Activated CD8-positive, alpha-beta memory T cell treated with anti-CD3 and anti-CD28 coated beads for 48 hours (primary cell): ENCODE results near the gene MTG2.

Experiments used
- DNase-seq, 3 experiments: peaks; one replicate each; pipeline ENCODE4 v3.0.0-alpha.2; 2020; ENCODE audit warnings: low read depth in 2 of 3, low spot score in 2 of 3

The MTG2 gene

DNA sequence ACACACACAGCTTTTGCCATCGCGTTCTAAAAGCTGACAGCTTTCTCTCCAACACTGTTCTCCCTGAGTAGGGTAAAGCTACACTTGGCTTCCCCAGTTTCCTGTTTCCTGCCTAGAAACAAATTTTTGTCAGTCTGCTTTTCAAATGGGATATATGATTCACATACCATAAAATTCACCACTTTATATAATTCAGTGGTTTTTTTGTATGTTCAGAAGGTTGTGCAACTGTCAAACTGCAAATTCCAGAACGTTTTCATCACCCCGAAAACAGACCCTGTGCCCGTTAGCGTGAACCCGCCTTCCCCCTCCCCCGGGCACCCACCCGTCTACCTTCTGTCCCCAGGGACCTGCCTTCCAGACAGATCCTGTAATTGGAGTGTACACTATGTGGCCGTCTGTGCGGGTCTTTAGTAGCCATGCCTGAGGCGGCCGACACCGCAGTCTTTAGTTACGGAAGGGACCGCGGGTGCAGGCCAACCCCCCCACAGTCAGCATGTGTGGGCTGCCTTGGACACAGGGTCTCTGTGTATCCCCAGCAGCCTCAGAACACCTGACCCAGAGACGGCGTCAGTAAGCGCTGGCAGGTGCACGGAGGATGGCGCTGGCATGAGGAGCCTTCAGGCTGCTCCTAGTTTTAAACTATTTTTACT, 20.7 kb downstream of the MTG2 start:
- DNase-seq: no peak

DNA sequence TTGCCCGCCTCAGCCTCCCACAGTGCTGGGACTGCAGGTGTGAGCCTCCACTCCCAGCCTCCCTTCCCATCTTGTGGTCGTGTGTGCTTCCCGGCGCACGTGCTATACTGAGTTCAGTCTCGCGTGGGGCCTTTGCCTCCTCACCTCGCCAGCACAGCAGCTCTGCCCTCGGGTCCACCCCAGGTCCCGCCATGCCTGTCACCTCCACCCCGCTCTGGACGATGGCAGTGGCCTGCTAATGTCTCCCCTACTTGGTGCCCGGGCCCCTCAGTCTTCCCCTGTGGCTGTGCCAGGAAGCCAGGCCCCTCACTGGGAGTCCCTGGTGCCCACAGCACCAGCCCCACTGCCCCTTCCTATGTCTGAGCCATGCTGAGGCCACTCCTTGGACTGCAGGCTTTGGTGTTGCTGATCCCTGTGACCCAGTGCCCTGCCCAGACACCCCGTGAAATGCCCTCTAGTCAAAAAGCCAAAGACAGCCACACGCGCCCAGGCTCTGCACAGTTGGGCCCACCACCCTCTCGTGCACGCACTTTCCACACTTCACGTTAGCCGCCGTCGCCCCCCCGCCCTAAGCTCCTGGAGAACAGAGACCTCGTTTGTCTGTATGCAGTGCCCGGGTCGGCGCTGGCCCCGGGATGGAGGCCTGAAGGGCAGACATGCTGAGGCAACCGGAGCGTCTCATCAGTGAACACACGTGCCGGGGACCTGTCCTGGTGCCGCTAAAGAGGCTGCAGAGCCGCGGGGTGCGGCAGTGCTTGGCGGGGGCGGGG, 23.0 kb downstream of the MTG2 start:
- DNase-seq: no peak

DNA sequence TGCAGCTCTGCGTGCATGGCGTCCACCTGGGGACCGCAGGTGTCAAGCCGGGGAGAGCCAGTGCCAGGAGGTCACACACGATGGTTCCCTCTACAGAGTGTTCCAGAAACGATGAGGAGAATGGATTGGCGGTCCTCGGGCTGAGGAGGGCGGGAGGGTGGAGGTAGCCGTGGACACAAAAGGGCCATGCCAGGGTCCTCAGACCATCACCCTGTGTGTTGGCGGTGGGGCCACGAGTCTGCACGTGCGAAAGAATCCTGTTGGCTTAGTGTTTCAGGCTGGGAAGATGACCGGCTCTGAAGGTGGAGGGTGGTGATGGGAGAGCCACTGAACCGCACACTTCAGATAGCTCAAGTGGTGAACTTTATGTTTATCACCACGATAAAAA, 23.6 kb downstream of the MTG2 start:
- no peak for DNase-seq

GRCh38 chr20:62208061-62208794, 25.4 kb downstream of the MTG2 start:
- no peak for DNase-seq

DNA sequence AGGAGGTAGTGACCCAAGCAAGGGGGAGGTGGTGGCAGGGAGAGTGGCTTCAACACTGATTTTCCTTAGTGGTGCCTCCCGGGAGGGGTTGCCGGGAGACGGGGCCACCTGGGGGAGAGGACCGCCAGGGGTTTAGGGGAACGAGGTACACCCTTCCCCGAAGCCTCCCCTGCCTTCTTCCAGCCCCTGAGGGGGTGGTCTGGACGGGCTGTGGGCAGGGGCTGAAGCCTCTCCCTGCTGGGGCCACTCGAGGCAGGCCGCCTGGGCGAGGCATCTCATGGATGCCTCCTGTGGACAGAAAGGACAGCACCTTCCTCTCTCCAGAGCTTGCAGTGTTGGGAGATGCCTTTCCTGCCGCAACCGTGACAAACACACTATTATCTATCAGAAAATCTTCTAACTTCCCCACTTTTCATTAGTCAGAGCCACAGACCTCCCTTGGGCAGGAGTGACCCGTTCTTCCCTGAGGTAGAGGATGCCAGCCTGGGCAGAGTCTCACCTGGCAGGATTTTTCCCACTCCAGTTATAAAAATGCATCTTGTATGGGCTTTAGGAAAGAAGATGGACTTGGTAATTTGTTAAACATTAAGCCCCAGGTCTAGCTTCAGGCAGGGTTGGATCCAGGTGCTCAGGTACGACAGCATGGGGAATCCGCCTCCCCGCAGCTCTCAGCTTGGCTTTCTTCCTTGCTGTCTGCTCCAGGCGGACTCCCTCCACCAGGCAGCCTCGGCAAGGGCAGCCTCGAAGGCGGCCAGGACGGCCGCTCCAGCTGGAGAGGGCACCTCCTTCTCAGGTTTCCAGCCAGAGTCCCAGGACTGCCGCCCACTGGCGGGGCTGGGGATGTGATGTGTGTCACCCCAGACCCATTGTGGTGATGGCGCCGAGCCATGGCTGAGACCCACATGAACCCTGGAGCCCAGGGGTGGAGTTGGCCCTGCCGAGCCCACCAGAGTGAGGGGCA, 26.2 kb downstream of the MTG2 start:
- DNase-seq: no peak

- no peak for DNase-seq
Measured at GRCh38 chr20:62209850-62210495, 27.1 kb downstream of the MTG2 start.

- DNase-seq: no peak
Measured at GRCh38 chr20:62210496-62210855, 27.6 kb downstream of the MTG2 start.

DNA sequence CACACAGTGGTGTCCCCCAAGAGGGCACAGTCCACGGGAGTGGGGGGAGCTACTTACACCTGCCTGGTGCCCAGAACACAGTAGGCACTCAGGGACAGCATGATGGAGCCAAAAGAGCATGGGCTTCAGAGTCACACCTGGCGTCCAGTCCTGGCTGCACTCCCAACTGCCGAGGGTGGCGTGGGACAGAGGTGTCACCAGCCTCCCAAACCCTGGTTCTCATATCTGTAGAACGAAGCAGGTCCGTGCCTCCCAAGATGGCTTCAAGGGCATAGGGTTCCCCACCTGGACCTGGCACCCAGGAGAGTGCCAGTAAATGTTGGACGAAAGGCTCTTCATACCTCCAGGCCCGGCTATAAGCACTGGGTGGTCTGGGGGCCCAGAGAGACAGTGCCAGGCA, 28.4 kb downstream of the MTG2 start:
- no peak for DNase-seq

DNA sequence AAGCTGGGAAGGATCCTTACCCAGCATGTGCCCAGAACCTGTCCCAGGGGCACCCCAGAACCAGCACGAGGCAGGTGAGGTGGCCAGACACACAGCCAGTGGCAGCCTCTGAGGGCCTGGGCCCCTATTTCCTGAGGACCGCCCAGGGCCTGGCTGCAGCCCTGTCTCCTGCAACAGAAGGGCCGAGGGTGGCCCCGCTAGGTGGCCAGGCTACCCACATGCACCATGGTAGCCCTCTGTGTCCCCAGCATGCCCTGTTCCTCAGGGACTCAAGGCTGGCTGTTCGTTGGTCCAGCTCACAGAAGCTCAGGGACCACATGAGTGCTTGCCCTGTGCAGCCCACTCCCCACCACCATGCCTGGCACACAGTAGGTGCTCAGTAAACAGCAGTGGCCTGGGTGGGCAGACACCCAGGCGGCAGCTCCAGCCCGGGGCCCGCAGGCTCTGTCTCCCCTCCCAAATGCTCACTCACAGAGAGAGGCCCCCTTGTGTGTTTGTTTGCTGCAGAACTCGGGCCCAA, 29.0 kb downstream of the MTG2 start:
- no peak for DNase-seq

GRCh38 chr20:62212299-62212698, 29.5 kb downstream of the MTG2 start:
- DNase-seq: no peak

GRCh38 chr20:62214067-62214466, 31.2 kb downstream of the MTG2 start:
- DNase-seq: no peak

GRCh38 chr20:62215020-62215990, 32.5 kb downstream of the MTG2 start:
- DNase-seq: no peak

- no peak for DNase-seq
Measured at GRCh38 chr20:62215991-62216635, 33.3 kb downstream of the MTG2 start.

- DNase-seq: no peak
Measured at GRCh38 chr20:62216636-62217566, 34.1 kb downstream of the MTG2 start.

- no peak for DNase-seq
Measured at GRCh38 chr20:62217913-62218773, 35.3 kb downstream of the MTG2 start.

DNA sequence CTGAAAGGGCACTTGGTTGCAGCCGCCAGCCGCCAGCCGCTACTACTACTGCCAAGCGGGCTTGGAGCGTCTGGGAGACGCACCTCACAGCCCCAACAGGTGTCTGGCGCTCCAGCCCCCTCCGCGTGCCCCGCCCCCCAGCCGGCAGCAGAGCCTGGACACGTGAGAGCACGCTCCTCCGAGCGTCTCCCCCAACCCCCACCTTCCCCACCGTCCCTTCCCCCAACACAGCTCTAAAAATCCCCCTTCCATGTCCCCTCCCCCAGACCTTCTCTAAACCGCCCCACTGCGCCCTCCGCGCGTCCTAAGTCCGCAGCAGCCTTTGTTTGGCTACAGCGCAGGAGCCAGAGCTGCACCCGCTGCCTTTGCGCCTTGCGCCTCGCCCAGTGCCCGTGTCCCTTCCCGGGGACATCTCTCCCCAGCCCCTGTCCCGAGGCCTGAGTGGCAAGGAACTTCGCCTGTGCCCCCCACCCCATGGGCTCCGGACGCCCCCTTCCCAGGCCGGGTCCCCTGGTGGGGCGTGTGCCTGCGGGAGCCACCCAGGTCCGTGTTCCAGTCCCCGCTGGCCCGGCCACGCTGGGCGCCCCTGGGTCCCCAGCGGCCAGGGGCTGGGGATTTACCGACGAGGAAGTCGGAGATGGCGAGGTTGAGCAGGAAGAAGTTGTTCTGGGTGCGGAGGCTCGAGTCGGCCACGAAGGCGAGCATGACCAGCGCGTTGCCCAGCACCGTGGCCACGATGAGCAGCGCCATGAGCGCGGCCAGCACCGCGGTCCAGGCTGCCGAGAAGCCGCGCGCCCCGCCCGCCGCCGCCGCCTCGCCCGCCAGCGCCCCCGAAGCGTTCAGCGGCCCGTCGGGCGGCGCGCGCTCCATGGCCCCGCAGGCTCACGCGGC, 36.5 kb downstream of the MTG2 start:
- no peak for DNase-seq
